ENCODE measurements around the gene ARHGEF10L. TPM values are rescaled to one million over a fixed set of nuclear protein-coding genes. Genes with fewer than 3 reads are reported as not detected.

The ARHGEF10L gene
- total RNA-seq, 1 donor from 2014 or later, result 75.6 TPM

DNA sequence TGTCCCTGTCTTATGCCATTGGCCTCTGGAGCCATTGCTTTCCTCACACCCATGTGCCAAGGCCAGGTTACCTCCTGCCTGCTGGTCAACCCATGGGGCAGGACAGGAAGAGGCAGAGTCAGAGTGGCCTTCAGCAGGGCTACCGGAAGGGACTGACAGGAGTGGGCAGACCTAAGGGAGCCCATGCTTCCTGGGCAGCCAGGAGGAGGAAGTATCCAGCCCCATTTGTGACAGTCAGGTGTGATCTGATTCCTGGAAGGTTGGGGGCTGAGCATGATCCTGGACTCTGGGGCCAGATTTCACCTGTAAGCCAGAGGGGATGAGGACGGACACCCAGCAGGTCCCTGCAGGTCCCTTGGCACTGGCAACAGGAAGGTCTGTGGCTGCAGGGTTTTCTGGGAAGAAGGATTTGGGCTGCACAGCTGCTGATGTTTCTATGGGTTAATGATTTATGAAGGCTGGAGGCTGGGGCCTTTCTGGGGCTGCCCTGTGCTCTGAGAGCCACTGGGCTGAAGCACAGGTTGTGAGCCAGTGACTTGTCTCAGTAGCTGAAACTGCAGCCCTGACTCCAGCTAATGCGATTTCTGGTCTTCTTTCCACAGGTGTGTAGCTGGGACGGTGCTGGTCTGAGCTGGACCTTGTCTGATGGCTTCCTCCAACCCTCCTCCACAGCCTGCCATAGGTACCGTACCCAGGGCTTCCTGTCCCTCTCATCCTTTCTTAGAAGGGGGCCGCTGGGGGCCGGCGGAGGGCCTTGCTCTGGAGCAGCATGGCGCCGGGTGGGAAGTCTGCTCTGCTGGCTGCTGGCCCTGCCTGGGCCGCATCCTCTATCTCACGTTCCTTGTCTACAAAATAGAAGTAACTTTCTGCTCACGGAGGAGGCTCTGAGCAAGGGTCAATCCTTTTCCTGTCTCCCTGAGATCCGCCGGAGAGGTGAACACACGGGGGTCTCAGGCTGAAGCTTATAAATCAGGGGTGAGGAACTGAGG is 40.7 kb downstream of the ARHGEF10L start:
- TF ChIP-seq, protein P1, sequence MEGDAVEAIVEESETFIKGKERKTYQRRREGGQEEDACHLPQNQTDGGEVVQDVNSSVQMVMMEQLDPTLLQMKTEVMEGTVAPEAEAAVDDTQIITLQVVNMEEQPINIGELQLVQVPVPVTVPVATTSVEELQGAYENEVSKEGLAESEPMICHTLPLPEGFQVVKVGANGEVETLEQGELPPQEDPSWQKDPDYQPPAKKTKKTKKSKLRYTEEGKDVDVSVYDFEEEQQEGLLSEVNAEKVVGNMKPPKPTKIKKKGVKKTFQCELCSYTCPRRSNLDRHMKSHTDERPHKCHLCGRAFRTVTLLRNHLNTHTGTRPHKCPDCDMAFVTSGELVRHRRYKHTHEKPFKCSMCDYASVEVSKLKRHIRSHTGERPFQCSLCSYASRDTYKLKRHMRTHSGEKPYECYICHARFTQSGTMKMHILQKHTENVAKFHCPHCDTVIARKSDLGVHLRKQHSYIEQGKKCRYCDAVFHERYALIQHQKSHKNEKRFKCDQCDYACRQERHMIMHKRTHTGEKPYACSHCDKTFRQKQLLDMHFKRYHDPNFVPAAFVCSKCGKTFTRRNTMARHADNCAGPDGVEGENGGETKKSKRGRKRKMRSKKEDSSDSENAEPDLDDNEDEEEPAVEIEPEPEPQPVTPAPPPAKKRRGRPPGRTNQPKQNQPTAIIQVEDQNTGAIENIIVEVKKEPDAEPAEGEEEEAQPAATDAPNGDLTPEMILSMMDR (IDR thresholded peaks at IDR 0.05), result no peak
- TF ChIP-seq POLR2AphosphoS5 (IDR thresholded peaks at IDR 0.05; ENCODE audit: insufficient read depth in 1 of 2, low read depth in 1 of 2) (no peak), POLR2A (IDR thresholded peaks at IDR 0.05) (no peak)
- H3K27me3 ChIP-seq, result no peaks in the 10 kb centered on the region
- no peak for DNase-seq (ENCODE audit: extremely low spot score in 2 of 2)
- intact Hi-C loops (cut with DNase I), result no loop called here
- peaks cover 6% of the 10 kb centered on the region for H3K4me1 ChIP-seq
- no peak overlapping the region for H3K27ac ChIP-seq
- no peaks in the 10 kb centered on the region for H3K9me3 ChIP-seq
- H3K36me3 ChIP-seq, result no peaks in the 10 kb centered on the region
- no peak overlapping the region for H3K4me3 ChIP-seq

- no peak for DNase-seq (ENCODE audit: extremely low spot score in 2 of 2)
- no peaks in the 10 kb centered on the region for H3K9me3 ChIP-seq
- intact Hi-C loops (cut with DNase I), result no loop called here
- no peaks in the 10 kb centered on the region for H3K36me3 ChIP-seq
- H3K4me1 ChIP-seq, result peaks cover 19% of the 10 kb centered on the region
- no peaks in the 10 kb centered on the region for H3K27me3 ChIP-seq
- no peak overlapping the region for H3K27ac ChIP-seq
- TF ChIP-seq POLR2AphosphoS5 (IDR thresholded peaks at IDR 0.05; ENCODE audit: insufficient read depth in 1 of 2, low read depth in 1 of 2) (no peak), POLR2A (IDR thresholded peaks at IDR 0.05) (no peak)
- TF ChIP-seq, protein P1 (IDR thresholded peaks at IDR 0.05), result no peak
- no peak overlapping the region for H3K4me3 ChIP-seq
These were observed 42.1 kb downstream of the ARHGEF10L start for GRCh38 chr1:17581389-17582123.

GRCh38 chr1:17582124-17582774 is 42.8 kb downstream of the ARHGEF10L start:
- no peaks in the 10 kb centered on the region for H3K36me3 ChIP-seq
- H3K27ac ChIP-seq, result no peak overlapping the region
- no peaks in the 10 kb centered on the region for H3K9me3 ChIP-seq
- H3K4me3 ChIP-seq, result no peak overlapping the region
- TF ChIP-seq POLR2A (IDR thresholded peaks at IDR 0.05) (no peak), POLR2AphosphoS5 (IDR thresholded peaks at IDR 0.05; ENCODE audit: insufficient read depth in 1 of 2, low read depth in 1 of 2) (no peak)
- TF ChIP-seq, protein P1 (IDR thresholded peaks at IDR 0.05), result no peak
- no peak for DNase-seq (ENCODE audit: extremely low spot score in 2 of 2)
- H3K27me3 ChIP-seq, result no peaks in the 10 kb centered on the region
- H3K4me1 ChIP-seq, result peaks cover 26% of the 10 kb centered on the region
- intact Hi-C loops (cut with DNase I), result no loop called here

GRCh38 chr1:17584539-17584938 is 45.0 kb downstream of the ARHGEF10L start:
- intact Hi-C loops (cut with DNase I), result no loop called here

More at GRCh38 chr1:17584539-17584938, 45.0 kb downstream of the ARHGEF10L start:
- no peak overlapping the region for H3K4me3 ChIP-seq
- DNase-seq (ENCODE audit: extremely low spot score in 2 of 2), result no peak
- H3K36me3 ChIP-seq, result no peaks in the 10 kb centered on the region
- H3K27ac ChIP-seq, result no peak overlapping the region
- no peaks in the 10 kb centered on the region for H3K9me3 ChIP-seq
- no peak for TF ChIP-seq POLR2A (IDR thresholded peaks at IDR 0.05)
- TF ChIP-seq POLR2AphosphoS5 (IDR thresholded peaks at IDR 0.05; ENCODE audit: insufficient read depth in 1 of 2, low read depth in 1 of 2), result no peak
- TF ChIP-seq, protein P1 (IDR thresholded peaks at IDR 0.05), result no peak
- H3K27me3 ChIP-seq, result no peaks in the 10 kb centered on the region
- peaks cover 40% of the 10 kb centered on the region for H3K4me1 ChIP-seq

All from vagina (tissue), 2 donors.